ENCODE results near the gene GTPBP4. TPM values are rescaled to one million over a fixed set of nuclear protein-coding genes. Genes with fewer than 3 reads are reported as not detected.

Gene GTPBP4
- total and polyA plus RNA-seq, 9 of the 15 experiments (the other 6 are each of a cell fraction or from before 2014, with no cell fraction given) = 79.0 to 155 (median 128) TPM

DNA sequence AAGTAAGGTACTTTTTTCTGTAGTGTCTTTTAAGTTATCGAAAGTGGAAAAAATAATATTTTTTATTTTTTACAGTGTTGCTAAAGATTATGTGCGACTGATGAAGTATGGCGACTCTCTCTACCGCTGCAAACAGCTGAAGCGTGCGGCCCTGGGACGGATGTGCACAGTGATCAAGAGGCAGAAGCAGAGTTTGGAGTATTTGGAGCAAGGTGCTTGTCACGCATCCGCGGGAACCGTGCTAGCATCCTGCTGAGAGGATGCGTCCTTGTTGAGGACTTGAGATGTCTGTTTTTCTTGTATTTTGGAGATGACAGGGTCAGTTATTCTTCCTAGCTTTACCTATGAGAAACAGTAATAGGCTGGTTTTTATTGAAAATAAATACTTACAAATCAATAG is 7.8 kb downstream of the GTPBP4 start:
- POLR2A ChIA-PET = interaction anchor here (0.8 kb wide), 1 partner anchor 46 kb away, joined by 3 read pairs; no protein-coding TSS in a partner anchor
- no peaks in the 10 kb centered on the region for H3K9me1 ChIP-seq (ENCODE audit: control insufficient read depth, insufficient read depth, low read length)
- DNase-seq (ENCODE audit: extremely low read depth in 1 of 4, low spot score in 3 of 4) (no peak), FAIRE-seq (no peak), ATAC-seq (no peak)
- no peak for TF ChIP-seq HIVEP1 (CRISPR knock-in tag; IDR thresholded peaks at IDR 0.05)
- TF ChIP-seq RBFOX2 (IDR thresholded peaks at IDR 0.05; ENCODE audit: low read depth, low read length) = 0 out of 2 replicates have a peak, but pooled peaks have one; percentile 24
- H3K4me2 ChIP-seq (ENCODE audit: insufficient read depth, low read length) = no peak overlapping the region
- BruUV-seq (replicated peaks) = no TSS peak
- peaks cover 2% of the 10 kb centered on the region for H4K20me1 ChIP-seq (replicated peaks; ENCODE audit: control insufficient read depth, insufficient read depth, low read length)
- H3K4me1 ChIP-seq (replicated peaks in 1 of 2; ENCODE audit: control insufficient read depth in 2 of 2, insufficient read depth in 2 of 2, low read length in 2 of 2) = peaks cover under 1% of the 10 kb centered on the region in 2 experiments; a peak in 1 of 5 replicates
- peaks cover 63% of the 10 kb centered on the region for H3K79me2 ChIP-seq (ENCODE audit: control insufficient read depth, insufficient read depth, low read length)
- no peaks in the 10 kb centered on the region for H3K27me3 ChIP-seq (ENCODE audit: control insufficient read depth in 2 of 2, insufficient read depth in 2 of 2, low read length in 2 of 2)
- no peak overlapping the region for H2AFZ ChIP-seq (ENCODE audit: low read depth, low read length)
- CTCF ChIA-PET (ENCODE audit: low intra/inter-chr PET ratio) = no interaction called here
- H3K27ac ChIP-seq (ENCODE audit: extremely low read depth, low read depth, low read length) = no peak overlapping the region
- no peaks in the 10 kb centered on the region for H3K9me3 ChIP-seq (replicated peaks; ENCODE audit: control insufficient read depth, insufficient read depth, low read depth, low read length)
- H3K36me3 ChIP-seq (ENCODE audit: control insufficient read depth, insufficient read depth, low read length) = peaks cover 92% of the 10 kb centered on the region
- H3K4me3 ChIP-seq = no peak overlapping the region
- in situ Hi-C loops (cut with MboI) (no loop called here), intact Hi-C loops (cut with micrococcal nuclease) (no loop called here)
- no peak overlapping the region for H3K9ac ChIP-seq (ENCODE audit: insufficient read depth in 1 of 2, low read depth in 2 of 2, low read length in 2 of 2)
- WGBS (ENCODE audit: insufficient coverage, low coverage, missing lambda C conversion rate) = 98% methylated on average over 12 of the region's 12 CpGs

DNA sequence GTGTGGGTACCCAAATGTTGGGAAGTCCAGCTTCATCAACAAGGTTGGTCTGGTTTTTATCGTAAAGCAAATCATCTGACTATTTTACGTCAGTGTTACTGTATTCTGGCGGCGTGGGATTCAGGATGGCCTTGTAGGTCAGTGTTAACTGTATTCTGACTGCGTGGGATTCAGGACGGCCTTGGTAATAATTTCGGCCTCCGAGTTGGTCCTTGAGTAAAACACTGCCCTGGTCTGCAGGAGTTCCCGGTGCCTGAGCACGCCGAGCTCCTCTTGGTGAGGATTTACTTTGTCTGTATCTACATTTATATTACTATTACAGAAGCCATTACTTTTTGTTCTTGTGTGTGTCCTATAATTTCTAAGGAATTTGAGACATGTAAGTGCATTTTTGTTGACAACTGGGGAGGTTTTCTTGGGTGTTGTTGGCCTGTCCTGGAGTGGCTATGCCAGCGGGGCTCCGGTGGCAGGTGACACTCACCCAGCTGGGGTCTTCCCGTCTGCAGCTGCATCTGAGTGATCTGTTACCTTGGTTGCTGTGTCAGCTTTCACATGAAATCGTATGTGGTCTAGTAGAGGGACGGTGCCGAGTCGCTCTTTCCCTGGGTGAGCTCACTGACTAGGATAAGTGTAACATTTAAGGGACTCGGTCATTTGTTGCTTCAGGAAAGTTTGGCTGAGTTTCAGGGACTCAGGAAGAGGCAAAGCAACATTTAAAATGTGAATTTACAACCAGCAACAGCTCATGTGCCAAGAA is 9.2 kb downstream of the GTPBP4 start:
- Histone ChIP-seq H4K20me1 (replicated peaks; ENCODE audit: control insufficient read depth, insufficient read depth, low read length) (no peaks in the 10 kb centered on the region; the same call in none of the 2 replicates), H3K36me3 (ENCODE audit: control insufficient read depth, insufficient read depth, low read length) (peaks cover 99% of the 10 kb centered on the region), H3K4me2 (ENCODE audit: insufficient read depth, low read length) (no peak overlapping the region), H3K9ac (ENCODE audit: insufficient read depth in 1 of 2, low read depth in 2 of 2, low read length in 2 of 2) (no peak overlapping the region), H3K4me1 (replicated peaks in 1 of 2; ENCODE audit: control insufficient read depth in 2 of 2, insufficient read depth in 2 of 2, low read length in 2 of 2) (no peaks in the 10 kb centered on the region), H3K9me1 (ENCODE audit: control insufficient read depth, insufficient read depth, low read length) (no peaks in the 10 kb centered on the region), H3K4me3 (no peak overlapping the region), H3K27me3 (ENCODE audit: control insufficient read depth in 2 of 2, insufficient read depth in 2 of 2, low read length in 2 of 2) (no peaks in the 10 kb centered on the region), H3K79me2 (ENCODE audit: control insufficient read depth, insufficient read depth, low read length) (peaks cover 65% of the 10 kb centered on the region), H3K9me3 (replicated peaks; ENCODE audit: control insufficient read depth, insufficient read depth, low read depth, low read length) (no peaks in the 10 kb centered on the region; the same call in 1 of the 2 replicates), H2AFZ (ENCODE audit: low read depth, low read length) (no peak overlapping the region), H3K27ac (ENCODE audit: extremely low read depth, low read depth, low read length) (no peak overlapping the region)
- intact Hi-C loops (cut with micrococcal nuclease) (no loop called here), in situ Hi-C loops (cut with MboI) (no loop called here)
- no TSS peak for BruUV-seq (replicated peaks)
- FAIRE-seq (no peak), ATAC-seq (no peak), DNase-seq (ENCODE audit: extremely low read depth in 1 of 4, low spot score in 3 of 4) (no peak)
- WGBS (ENCODE audit: insufficient coverage, low coverage, missing lambda C conversion rate) = 89% methylated on average over 19 of the region's 19 CpGs
- ChIA-PET POLR2A (interaction anchor here (0.8 to 1.5 kb wide), 3 partner anchors 10 to 20 kb away, joined by 3 to 8 read pairs (median 7); partner anchors contain the start of gene GTPBP4), CTCF (ENCODE audit: low intra/inter-chr PET ratio) (no interaction called here)
- TF ChIP-seq EWSR1 (IDR thresholded peaks at IDR 0.05; ENCODE audit: borderline replicate concordance, low read depth, partially characterized antibody) (no peak), BRD4 (IDR thresholded peaks at IDR 0.05) (no peak), CHD1 (IDR thresholded peaks at IDR 0.05; ENCODE audit: low read length) (no peak), CBX8 (IDR thresholded peaks at IDR 0.05; ENCODE audit: borderline replicate concordance, extremely low read depth, low read depth, low read length, poor library complexity, severe bottlenecking) (no peak), THRAP3 (IDR thresholded peaks at IDR 0.05; ENCODE audit: borderline replicate concordance) (no peak)
- TF ChIP-seq, protein P1, sequence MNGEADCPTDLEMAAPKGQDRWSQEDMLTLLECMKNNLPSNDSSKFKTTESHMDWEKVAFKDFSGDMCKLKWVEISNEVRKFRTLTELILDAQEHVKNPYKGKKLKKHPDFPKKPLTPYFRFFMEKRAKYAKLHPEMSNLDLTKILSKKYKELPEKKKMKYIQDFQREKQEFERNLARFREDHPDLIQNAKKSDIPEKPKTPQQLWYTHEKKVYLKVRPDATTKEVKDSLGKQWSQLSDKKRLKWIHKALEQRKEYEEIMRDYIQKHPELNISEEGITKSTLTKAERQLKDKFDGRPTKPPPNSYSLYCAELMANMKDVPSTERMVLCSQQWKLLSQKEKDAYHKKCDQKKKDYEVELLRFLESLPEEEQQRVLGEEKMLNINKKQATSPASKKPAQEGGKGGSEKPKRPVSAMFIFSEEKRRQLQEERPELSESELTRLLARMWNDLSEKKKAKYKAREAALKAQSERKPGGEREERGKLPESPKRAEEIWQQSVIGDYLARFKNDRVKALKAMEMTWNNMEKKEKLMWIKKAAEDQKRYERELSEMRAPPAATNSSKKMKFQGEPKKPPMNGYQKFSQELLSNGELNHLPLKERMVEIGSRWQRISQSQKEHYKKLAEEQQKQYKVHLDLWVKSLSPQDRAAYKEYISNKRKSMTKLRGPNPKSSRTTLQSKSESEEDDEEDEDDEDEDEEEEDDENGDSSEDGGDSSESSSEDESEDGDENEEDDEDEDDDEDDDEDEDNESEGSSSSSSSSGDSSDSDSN (IDR thresholded peaks at IDR 0.05; ENCODE audit: borderline replicate concordance in 1 of 2, low read depth in 2 of 2, low read length in 2 of 2) = no peak

Measured in K562 (cell line).